GM19328 (cell line): Measurements from ENCODE around the gene LCE1A.

ENCODE experiments used
- ATAC-seq: cut with Tn5 transposase; IDR thresholded peaks from one replicate; pipeline ENCODE4 v1.9.1; 2021; ENCODE audit warnings: mild to moderate bottlenecking, moderate library complexity; ENCODE audit not compliant: unreplicated experiment

The LCE1A gene

DNA sequence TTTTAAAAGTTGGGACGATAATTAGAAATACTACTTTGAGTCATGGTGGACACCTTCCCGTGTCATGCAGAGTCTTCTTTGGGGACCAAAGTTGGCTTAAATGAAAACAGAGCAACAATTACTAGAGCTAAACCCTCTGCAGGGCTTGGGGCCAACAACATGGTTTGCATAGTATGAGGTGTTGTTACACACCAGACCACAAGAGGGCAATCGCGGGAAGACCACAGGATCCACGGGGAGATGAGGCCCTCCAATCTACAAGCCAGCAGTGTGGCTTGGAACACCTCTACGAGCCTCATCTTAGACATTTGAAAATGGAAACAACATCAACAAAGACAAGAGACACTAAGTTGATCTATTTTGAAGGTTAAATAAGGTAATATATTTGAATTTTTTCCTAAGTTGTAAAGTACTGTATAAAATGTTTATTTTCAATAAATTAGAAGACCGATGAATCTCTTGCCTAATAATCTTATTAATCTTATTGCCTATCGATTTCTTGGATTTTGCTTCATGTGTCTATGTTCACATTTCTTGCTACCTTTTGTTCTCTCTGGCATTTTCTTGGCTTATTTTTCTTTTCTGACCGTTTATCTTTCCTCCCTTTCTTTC, 42.6 kb downstream of the LCE1A start:
- no peak for ATAC-seq

DNA sequence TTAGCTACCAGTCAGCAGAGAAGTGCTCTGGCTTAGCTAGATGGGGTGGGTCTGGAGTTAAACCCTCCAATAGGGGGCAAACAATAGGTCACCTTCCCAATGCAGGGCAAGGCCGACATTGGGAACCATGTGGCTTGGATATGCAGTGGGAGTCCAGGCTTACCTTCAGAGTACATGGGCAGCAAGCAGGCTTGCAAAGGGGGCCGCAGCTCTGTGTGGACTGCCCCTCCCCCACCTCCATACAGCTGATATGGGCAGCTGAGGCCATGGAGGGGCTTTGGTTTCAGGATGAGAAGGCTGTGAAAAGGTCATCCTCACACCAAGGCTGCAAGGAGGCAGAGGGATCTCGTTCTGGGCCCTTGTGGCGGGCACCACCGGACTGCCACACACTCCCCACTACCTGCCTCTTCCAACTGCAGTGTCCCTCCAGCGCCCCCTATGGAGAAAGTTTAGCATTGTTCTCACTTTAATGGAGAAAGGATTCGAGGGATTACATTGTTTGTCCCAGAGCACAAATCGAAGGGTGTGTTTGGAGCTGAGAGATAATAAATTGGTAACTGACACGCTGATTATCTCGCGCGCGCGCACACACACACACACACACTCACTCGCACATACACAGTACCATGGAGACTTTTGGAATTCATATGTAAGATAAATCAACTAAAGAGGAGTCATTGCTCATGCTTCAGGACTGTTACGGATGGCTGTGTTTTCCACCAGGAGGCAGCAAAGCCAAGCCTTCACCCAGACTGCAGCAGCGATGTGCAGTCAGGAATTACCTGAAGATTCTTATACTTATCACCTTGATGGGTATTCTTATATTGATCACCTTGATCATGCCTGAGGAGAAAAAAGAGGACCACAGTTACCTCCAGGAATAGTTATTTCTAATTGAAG, 43.8 kb downstream of the LCE1A start:
- no peak for ATAC-seq

DNA sequence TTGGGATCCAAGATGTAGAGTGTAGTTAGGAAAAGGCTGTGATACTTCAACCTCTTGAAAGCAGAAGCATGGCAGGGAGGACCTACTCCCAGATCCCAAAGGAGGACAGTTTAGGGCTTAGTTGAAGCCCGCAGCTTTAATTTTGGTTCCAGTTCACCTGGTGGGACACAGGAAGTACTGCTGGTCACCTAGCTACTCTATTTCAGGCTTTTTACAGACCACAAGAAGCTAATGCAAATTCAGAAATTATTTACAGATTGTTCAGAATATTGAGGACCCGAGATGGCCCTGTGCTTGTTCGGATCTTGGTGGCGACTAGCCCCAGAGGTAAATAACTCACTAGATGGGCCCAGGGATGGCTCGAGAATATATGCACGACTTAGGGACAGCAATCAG, 44.5 kb downstream of the LCE1A start:
- no peak for ATAC-seq

DNA sequence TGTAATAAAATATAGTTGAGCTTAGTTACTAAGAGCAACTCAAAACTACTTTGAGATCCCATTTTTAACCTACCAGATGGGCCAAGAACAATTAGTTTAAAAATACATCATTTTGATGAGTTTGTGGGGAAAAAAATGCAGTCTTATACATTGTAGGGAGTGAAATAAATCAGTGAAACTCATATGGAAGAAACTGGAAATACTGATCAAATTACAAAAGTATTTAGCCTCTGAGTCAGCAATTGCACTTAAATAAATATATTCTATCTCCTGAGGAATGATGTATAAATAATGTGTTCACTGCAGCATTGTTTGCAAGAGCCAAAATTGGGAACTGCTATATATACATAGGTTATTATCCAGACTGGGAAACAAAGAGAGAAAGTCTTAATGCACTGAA, 46.2 kb downstream of the LCE1A start:
- no peak for ATAC-seq

DNA sequence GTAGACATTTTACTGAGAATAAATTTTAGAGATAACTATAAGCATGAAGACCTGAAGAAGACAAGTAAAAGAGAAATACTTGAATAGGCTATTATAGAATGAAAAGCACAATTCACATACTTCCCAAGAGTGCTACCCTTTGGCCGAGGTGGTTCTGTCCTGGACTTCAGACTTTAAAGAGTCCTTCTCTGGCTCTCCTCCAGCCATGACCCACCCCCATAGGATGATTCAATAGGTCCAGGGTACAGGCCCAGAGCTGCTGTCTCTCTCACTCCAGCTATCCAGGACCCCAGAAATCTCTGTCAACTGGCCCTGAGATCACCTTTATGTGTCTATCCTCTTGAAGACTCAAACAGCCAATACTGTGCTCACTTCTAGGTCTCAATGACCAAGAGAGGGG, 49.6 kb downstream of the LCE1A start:
- ATAC-seq, result no peak
